Stimulated activated CD4-positive, alpha-beta T cell treated with anti-CD3 and anti-CD28 coated beads, Interleukin-1b, Interleukin-23, amount 100 ng/mL, for 4 hours (primary cell): ENCODE data around the gene HYAL4.
"Not testable (repeated sequence)": the region's sequence is repeated elsewhere in the genome, so short reads cannot be mapped to it uniquely, and the experiment has no call there.

Experiments
- DNase-seq, 2 donors: peaks; one replicate each; pipeline ENCODE4 v3.0.0-alpha.2; 2020; ENCODE audit warnings: low read depth in 2 of 2

HYAL4 gene, protein sequence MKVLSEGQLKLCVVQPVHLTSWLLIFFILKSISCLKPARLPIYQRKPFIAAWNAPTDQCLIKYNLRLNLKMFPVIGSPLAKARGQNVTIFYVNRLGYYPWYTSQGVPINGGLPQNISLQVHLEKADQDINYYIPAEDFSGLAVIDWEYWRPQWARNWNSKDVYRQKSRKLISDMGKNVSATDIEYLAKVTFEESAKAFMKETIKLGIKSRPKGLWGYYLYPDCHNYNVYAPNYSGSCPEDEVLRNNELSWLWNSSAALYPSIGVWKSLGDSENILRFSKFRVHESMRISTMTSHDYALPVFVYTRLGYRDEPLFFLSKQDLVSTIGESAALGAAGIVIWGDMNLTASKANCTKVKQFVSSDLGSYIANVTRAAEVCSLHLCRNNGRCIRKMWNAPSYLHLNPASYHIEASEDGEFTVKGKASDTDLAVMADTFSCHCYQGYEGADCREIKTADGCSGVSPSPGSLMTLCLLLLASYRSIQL

GRCh38 chr7:123844712-123845219, at the start of gene HYAL4:
Gene HYAL4 (plus strand): TSS chr7:123845169. CDS start chr7:123868274, 23,105 bp downstream.
- no peak for DNase-seq

- DNase-seq, result no peak
Observed at GRCh38 chr7:123795917-123796316, 49.1 kb upstream of the HYAL4 start.

DNA sequence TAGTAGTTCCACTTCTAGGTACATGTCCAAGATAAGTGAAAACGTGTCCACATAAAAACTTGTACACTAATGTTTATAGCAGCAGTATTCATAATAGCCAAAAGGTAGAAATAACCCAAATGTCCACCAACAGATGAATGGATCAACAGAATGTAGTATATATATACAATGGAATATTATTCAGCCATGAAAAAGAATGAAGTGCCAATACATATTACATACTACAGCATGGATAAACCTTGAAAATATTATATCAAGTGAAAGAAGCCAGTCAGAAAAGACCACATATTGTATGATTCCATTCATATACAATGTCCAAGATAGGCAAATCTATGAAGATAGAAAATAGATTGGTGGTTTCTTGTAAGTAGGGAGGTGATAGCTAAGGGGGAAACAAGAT, 48.4 kb upstream of the HYAL4 start:
- DNase-seq, result no peak

DNA sequence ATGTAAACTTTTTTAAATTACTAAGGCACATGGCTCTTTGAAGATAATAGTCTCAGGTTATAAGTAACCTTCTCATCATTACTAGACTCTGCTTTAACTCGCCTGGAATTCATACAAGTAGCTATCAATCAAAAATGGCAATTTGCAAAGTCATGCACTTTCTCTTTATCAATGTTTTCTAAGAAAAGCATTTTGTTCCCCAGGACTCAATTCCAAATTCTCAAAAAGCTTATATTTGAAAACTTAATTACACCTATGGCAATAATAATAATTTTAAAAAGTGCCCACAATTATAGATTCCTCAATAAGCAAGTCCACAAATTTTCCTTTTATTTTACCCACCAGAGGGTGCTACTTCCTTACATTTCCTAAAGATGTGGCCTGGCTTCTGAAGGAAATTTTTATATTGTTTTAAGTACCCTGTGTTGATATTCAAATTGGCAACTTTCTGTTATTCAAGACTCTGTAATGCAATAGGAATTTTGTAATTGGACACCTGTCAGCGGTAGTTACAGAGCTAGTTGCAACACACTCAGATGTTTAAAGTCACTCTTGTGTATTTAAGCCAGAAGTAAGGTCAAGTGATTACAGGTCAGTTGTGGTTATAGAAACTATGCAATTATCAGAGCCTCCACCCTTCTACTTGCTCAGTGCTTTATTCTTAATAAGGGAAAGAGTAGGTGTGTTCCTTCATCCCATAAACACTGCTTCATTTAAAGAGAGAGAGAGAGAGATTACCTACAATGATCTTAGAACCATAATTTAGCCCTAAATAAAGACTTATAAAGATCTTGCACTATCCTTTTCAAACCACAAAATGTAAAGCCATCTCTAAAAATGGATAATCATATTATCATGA, 47.1 kb upstream of the HYAL4 start:
- DNase-seq, result no peak

GRCh38 chr7:123798532-123799188, 46.3 kb upstream of the HYAL4 start:
- DNase-seq, result no peak

DNA sequence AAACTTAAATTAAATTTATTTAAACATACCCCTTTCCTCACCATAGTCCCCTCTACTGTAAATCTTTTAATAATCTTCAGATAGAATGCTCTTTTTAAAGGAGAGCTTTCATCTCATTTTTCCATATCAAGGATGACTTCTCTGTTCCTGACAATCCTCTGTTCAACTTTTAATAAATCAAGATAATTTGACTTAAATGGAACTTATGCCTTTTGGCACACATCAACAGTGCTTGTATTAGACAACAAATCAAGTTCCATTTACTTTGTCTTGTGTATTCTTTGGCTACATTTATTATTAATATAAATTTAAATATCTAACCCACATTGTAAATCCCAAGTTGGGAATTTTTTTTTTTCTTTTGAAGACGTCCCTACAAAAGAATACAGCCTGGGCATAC, 42.7 kb upstream of the HYAL4 start:
- DNase-seq, result no peak

- no peak for DNase-seq
Observed at GRCh38 chr7:123805287-123805686, 39.7 kb upstream of the HYAL4 start.

DNA sequence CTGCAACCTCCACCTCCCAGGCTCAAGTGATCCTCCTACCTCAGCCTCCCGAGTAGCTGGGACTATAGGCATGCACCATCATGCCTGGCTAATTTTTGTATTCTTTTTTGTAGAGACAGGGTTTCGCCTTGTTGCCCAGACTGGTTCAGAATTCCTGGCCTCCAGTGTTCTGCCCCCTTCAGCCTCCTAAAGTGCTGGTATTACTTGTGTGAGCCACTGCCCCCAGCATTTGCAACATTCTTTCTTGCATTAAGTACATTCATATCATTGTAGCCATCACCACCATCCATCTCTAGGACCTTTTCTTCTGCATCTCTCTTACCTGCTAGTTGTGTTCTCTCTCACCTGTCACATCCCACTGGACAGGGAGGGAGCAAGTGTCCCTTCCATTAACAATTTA, 35.5 kb upstream of the HYAL4 start:
- no peak for DNase-seq

DNA sequence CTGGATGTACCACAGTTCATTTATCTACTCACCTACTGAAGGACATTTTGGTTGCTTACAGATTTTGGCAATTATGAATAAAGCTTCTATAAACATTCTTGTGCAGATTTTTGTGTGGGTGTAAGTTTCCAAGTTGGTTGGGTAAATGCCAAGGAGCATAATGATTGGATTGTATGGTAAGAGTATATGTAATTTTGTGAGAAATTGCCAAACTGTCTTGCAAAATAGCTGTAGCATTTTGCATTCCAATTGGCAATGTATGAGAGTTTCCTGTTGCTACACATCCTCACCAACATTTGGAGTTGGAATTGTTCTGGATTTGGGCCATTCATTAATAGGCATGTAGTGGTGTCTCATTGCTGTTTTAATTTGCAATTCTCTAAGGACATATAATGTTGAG, 33.9 kb upstream of the HYAL4 start:
- DNase-seq, result no peak

GRCh38 chr7:123816916-123817315, 28.1 kb upstream of the HYAL4 start:
- DNase-seq, result no peak

GRCh38 chr7:123819001-123819400, 26.0 kb upstream of the HYAL4 start:
- no peak for DNase-seq

GRCh38 chr7:123819795-123820194, 25.2 kb upstream of the HYAL4 start:
- DNase-seq, result not testable (repeated sequence)

DNA sequence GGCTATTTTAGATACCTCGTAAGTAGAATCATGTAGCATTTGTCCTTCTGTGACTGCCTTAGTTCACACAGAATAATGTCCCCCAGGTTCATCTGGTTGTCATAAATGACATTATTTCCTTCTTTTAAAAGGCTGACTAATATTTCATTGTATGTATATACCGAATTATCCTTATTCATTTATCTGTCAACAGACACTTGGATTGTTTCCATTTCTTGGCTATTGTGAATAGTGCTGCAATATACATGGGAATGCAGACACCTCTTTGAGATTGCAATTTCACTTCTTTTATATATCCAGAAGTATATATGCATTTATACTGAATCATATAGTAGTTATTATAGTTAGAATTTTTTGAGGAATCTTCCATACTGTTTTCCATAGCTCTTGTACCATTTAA, 24.1 kb upstream of the HYAL4 start:
- DNase-seq, result no peak

- DNase-seq, result no peak
Observed at GRCh38 chr7:123821320-123821719, 23.6 kb upstream of the HYAL4 start.

DNA sequence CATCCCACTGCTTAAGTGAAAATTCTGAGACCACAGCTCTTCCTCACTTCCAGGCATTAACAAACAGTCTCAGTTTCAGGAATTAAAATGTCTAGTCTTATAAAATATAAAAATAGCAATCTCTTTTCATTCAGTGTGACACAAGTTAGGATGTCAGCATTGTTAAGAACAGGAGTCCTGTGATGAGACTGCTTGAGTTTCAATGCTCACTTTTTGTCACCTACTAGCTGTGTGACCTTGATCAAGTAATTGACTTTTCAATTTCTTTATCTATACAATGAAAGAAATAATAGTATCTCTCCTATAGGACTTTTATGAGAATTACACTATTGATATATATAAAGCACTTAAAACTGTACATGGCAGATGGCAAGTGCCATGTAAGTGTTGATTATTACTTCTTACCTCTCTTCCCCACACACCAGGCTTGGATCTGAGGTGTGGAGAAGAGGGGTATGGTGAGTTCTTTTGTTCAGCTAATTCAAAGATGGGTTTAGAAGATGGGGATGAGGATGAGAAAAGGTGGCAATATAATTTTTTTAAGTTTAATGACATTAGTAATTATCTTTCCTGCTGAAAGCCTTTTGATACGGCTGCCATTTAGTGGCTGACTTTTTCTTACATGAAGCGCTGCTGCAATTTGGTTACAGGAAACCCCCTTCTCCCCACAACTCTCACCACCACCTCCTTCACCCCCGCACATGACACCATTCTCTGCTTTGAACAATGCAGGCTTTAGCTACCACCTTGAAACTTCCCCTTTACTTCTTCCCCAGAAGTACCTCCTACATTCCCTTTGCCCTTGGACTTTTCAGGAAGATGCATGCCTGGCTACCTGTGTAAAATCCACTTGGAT, 20.8 kb upstream of the HYAL4 start:
- DNase-seq, result peak; percentile 11 to 13

DNA sequence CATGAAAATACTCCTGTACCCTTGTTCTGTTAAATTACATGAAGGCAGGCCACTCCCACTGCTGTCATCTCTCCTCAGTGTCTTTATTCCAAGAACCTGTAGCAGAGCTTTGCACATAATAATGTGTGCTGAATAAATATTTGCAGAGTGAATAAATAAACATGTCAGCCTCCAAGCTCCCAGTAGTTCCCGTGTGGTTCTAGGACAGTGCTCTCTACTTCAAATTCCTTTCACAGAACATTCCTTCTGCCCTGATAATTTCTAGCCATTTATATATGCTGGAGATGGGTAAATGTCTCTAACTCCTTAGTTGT, 20.3 kb upstream of the HYAL4 start:
- no peak for DNase-seq

DNA sequence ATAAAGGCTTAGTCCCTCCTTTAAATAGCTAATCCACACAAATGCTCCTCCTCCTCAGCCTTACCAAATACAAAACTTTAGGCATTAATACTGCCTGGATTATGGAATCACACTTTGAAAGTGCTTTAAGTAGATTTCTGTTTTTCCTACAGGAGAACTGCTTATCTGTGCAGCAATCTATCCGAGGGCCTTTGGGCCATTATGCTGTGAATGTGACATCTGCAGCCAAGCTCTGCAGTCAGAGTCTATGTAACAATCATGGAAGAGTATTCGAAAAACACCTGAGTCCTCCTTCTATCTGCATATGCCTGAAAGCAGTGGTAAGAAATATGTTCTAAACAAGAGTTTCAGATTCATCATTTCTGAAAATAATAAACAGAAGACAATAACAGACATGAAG, 16.2 kb upstream of the HYAL4 start:
- no peak for DNase-seq

DNA sequence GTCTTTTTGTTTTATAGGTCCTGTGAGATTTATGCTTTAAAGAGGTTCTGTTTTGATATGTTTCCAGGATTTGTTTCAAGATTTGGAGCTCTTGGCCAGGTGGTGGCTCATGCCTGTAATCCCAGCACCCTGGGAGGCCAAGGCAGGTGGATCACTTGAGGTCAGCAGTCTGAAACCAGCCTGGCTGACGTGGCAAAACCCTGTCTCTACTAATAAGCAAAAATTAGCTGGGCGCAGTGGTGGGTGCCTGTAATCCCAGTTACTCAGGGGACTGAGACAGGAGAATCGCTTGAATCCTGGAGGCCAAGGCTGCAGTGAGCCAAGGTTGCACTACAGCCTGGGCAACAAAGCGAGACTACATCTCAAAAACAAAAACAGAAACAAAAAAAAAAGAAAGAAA, 8.3 kb upstream of the HYAL4 start:
- no peak for DNase-seq

DNA sequence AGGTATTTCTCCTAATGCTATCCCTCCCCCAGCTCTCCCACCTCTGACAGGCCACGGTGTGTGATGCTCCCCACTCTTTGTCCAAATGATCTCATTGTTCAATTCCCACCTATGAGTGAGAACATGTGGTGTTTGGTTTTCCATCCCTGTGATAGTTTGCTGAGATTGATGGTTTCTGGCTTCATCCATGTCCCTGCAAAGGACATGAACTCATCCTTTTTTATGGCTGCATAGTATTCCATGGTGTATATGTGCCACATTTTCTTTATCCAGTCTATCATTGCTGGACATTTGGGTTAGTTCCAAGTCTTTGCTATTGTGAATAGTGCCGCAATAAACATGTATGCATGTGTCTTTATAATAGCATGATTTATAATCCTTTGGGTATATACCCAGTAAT, 5.9 kb upstream of the HYAL4 start:
- not testable (repeated sequence) for DNase-seq

GRCh38 chr7:123844142-123844541, 827 bp upstream of the HYAL4 start:
- not testable (repeated sequence) for DNase-seq

- DNase-seq, result no peak
Observed at GRCh38 chr7:123845823-123846216, 851 bp downstream of the HYAL4 start.
